CD14-positive monocyte (primary cell): ENCODE results near the gene POLD3. TPM values are rescaled to one million over a fixed set of nuclear protein-coding genes. Genes with fewer than 3 reads are reported as not detected.

Experiments
- DNase-seq, 3 donors: peaks; one replicate each; pipeline ENCODE4 v3.0.0-alpha.2; 2011 to 2022
- H2AFZ ChIP-seq: 2 replicates; pipeline ENCODE4 v1.6.0; 2012; ENCODE audit warnings: mild to moderate bottlenecking, low read depth, low read length, inconsistent platforms; ENCODE audit not compliant: insufficient read depth, poor library complexity, severe bottlenecking
- H3K27ac ChIP-seq, 2 donors: 1 replicate in 1 of 2; 2 replicates in 1 of 2; pipeline ENCODE4 v1.5.1; 2012 to 2013; ENCODE audit warnings: low read length in 2 of 2, control low read depth in 1 of 2, inconsistent platforms in 1 of 2, low read depth in 1 of 2, mild to moderate bottlenecking in 1 of 2
- H3K27me3 ChIP-seq, 2 donors: one replicate each; pipeline versions ENCODE4 v1.6.0 to v1.6.1; 2011 to 2013; ENCODE audit warnings: low read length in 2 of 2; ENCODE audit not compliant: control insufficient read depth in 2 of 2, insufficient read depth in 2 of 2
- H3K36me3 ChIP-seq, 2 donors: replicated peaks in 1 of 2; 1 replicate in 1 of 2; 2 replicates in 1 of 2; pipeline versions ENCODE4 v1.5.1 to v1.6.1; 2012 to 2013; ENCODE audit warnings: low read length in 2 of 2, control low read depth in 1 of 2, inconsistent platforms in 1 of 2, mild to moderate bottlenecking in 1 of 2; ENCODE audit not compliant: insufficient read depth in 2 of 2, control insufficient read depth in 1 of 2
- H3K4me1 ChIP-seq, 2 donors: 1 replicate in 1 of 2; 2 replicates in 1 of 2; pipeline versions ENCODE4 v1.5.1 to v1.6.1; 2012 to 2013; ENCODE audit warnings: low read length in 2 of 2, control low read depth in 1 of 2, inconsistent platforms in 1 of 2, mild to moderate bottlenecking in 1 of 2, moderate library complexity in 1 of 2; ENCODE audit not compliant: insufficient read depth in 2 of 2, control insufficient read depth in 1 of 2
- H3K4me2 ChIP-seq: replicated peaks from 2 replicates; pipeline ENCODE3; 2012; ENCODE audit warnings: low read length, moderate library complexity, mild to moderate bottlenecking; ENCODE audit not compliant: poor library complexity, severe bottlenecking; ENCODE audit errors: extremely low read depth
- H3K4me3 ChIP-seq, 3 experiments: fragments of 200-600 bp in 1 of 3; sonication (generic) in 1 of 3; replicated peaks in 1 of 3; 1 replicate in 2 of 3; 2 replicates in 1 of 3; pipeline ENCODE4 v1.5.1; 2011 to 2013; ENCODE audit warnings: low read length in 3 of 3, mild to moderate bottlenecking in 3 of 3, control low read depth in 2 of 3, low read depth in 2 of 3, inconsistent platforms in 1 of 3, moderate library complexity in 1 of 3
- H3K79me2 ChIP-seq: 2 replicates; pipeline ENCODE4 v1.6.0; 2012; ENCODE audit warnings: mild to moderate bottlenecking, control low read depth, inconsistent platforms, low read length, moderate library complexity; ENCODE audit not compliant: insufficient read depth
- H3K9ac ChIP-seq: 2 replicates; pipeline ENCODE4 v1.6.0; 2017; ENCODE audit warnings: low read length, mild to moderate bottlenecking; ENCODE audit not compliant: insufficient read depth, poor library complexity, severe bottlenecking
- H3K9me3 ChIP-seq, 2 donors: replicated peaks in 1 of 2; 1 replicate in 1 of 2; 2 replicates in 1 of 2; pipeline versions ENCODE4 v1.5.1 to v1.6.1; 2012 to 2013; ENCODE audit warnings: low read length in 2 of 2, control low read depth in 1 of 2; ENCODE audit not compliant: control insufficient read depth in 1 of 2, insufficient read depth in 1 of 2
- H4K20me1 ChIP-seq: 2 replicates; pipeline ENCODE4 v1.6.0; 2012; ENCODE audit warnings: mild to moderate bottlenecking, low read length, control low read depth, moderate library complexity; ENCODE audit not compliant: insufficient read depth
- H3K27ac Mint-ChIP-seq, 7 donors: one replicate each; pipeline ENCODE4 v1.8.0; 2020; ENCODE audit warnings: mild to moderate bottlenecking in 7 of 7, mixed read lengths in 7 of 7, moderate library complexity in 6 of 7, inconsistent platforms in 2 of 7
- H3K27me3 Mint-ChIP-seq, 3 donors: one replicate each; pipeline ENCODE4 v1.8.0; 2021 to 2022; ENCODE audit warnings: low read depth in 3 of 3, mild to moderate bottlenecking in 3 of 3, mixed read lengths in 3 of 3, moderate library complexity in 3 of 3, inconsistent platforms in 1 of 3
- H3K36me3 Mint-ChIP-seq, 2 donors: one replicate each; pipeline ENCODE4 v1.8.0; 2020; ENCODE audit warnings: mixed read lengths in 2 of 2, inconsistent platforms in 1 of 2, mild to moderate bottlenecking in 1 of 2
- H3K4me1 Mint-ChIP-seq: one replicate; pipeline ENCODE4 v1.8.0; 2020; ENCODE audit warnings: mild to moderate bottlenecking, mixed read lengths
- H3K4me3 Mint-ChIP-seq, 2 donors: one replicate each; pipeline ENCODE4 v1.8.0; 2020; ENCODE audit warnings: mild to moderate bottlenecking in 2 of 2, mixed read lengths in 2 of 2, moderate library complexity in 1 of 2
- H3K9me3 Mint-ChIP-seq, 7 donors: one replicate each; pipeline ENCODE4 v1.8.0; 2020 to 2022; ENCODE audit warnings: mixed read lengths in 7 of 7, mild to moderate bottlenecking in 6 of 7, moderate library complexity in 6 of 7, inconsistent platforms in 2 of 7
- WGBS: methylation state at CpG from one replicate; pipeline ENCODE4 v1.1.5; 2013; ENCODE audit warnings: missing lambda C conversion rate; ENCODE audit not compliant: insufficient coverage; 5-methylcytosine and 5-hydroxymethylcytosine counted together
- intact Hi-C, 2 donors: fragments of 100-400 bp; cut with micrococcal nuclease; formaldehyde crosslinking; loops; one replicate each; pipeline versions ENCODE4 v1.15.0 to v1.15.1; 2023
- polyA plus RNA-seq, 3 donors: library from polyadenylated mRNA; depleted of rRNA in 1 of 3; unstranded in 2 of 3; stranded (reverse) in 1 of 3; fragments of 300-500 nt in 2 of 3; fragments of >200 nt in 1 of 3; fragmentation: Illumina TruSeq in 2 of 3; gene quantifications; 1 replicate in 2 of 3; 2 replicates in 1 of 3; pipeline ENCODE4 v1.2.3, GENCODE V29; 2012 to 2021
- TF ChIP-seq, protein P1 (sequence below): fragments of 200-600 bp; IDR thresholded peaks from one replicate; pipeline ENCODE4 v1.8.0; 2022; ENCODE audit warnings: antibody characterized with exemption, mild to moderate bottlenecking

The POLD3 gene
- polyA plus RNA-seq, 3 donors = 11.3 to 29.9 (median 26.2) TPM

DNA sequence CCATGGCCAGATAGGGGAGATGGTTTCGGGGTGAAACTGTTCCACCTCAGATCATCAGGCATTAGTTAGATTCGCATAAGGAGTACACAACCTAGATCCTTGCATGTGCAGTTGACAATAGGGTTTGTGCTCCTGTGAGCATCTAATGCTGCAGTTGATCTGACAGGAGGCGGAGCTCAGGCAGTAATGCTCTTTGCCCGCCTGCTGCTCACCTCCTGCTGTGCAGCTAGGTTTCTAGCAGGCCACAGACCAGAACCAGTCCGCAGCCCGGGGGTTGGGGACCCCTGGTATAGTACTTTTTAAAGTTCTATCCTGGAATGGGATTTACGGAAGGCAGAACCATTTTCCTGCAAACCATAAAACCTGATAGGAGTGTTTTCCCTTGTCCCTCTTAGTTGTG is 54.6 kb downstream of the POLD3 start:
- Histone ChIP-seq H2AFZ (no peak overlapping the region), H3K36me3 (peaks cover 67 to 100% of the 10 kb centered on the region in 2 donors), H3K4me1 (no peaks in the 10 kb centered on the region), H3K79me2 (no peaks in the 10 kb centered on the region), H3K27ac (no peak overlapping the region), H3K4me3 (no peak overlapping the region), H3K4me2 (no peak overlapping the region), H3K9me3 (no peaks in the 10 kb centered on the region), H4K20me1 (no peaks in the 10 kb centered on the region), H3K27me3 (no peaks in the 10 kb centered on the region), H3K9ac (no peak overlapping the region)
- TF ChIP-seq, protein P1, sequence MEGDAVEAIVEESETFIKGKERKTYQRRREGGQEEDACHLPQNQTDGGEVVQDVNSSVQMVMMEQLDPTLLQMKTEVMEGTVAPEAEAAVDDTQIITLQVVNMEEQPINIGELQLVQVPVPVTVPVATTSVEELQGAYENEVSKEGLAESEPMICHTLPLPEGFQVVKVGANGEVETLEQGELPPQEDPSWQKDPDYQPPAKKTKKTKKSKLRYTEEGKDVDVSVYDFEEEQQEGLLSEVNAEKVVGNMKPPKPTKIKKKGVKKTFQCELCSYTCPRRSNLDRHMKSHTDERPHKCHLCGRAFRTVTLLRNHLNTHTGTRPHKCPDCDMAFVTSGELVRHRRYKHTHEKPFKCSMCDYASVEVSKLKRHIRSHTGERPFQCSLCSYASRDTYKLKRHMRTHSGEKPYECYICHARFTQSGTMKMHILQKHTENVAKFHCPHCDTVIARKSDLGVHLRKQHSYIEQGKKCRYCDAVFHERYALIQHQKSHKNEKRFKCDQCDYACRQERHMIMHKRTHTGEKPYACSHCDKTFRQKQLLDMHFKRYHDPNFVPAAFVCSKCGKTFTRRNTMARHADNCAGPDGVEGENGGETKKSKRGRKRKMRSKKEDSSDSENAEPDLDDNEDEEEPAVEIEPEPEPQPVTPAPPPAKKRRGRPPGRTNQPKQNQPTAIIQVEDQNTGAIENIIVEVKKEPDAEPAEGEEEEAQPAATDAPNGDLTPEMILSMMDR = no peak
- no peak overlapping the region for H3K27ac Mint-ChIP-seq
- H3K4me3 Mint-ChIP-seq = no peak overlapping the region
- no peaks in the 10 kb centered on the region for H3K27me3 Mint-ChIP-seq
- 96% methylated on average over 4 of the region's 7 CpGs for WGBS
- no peaks in the 10 kb centered on the region for H3K4me1 Mint-ChIP-seq
- intact Hi-C loops = no loop called here
- no peak for DNase-seq
- H3K9me3 Mint-ChIP-seq = no peaks in the 10 kb centered on the region
- peaks cover 67 to 76% of the 10 kb centered on the region in 2 donors for H3K36me3 Mint-ChIP-seq

DNA sequence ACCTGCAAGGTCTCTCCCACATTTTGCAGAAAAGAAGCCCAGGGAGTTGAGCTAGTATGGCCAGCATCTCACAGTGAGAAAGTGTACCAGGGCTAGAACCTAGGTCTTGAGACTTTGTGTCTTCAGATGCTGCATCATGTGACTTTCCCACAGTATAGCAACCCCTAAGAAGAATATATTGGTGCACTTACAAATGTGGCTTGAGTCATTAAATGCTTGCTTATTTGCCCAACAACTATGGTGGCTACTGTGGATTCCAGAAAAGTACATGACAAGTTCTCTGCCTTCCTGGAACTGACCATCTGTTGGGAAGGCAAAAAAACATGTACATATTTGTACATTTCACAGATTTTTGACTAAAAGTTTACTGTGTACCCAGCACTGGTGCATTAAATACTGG is 55.0 kb downstream of the POLD3 start:
- Mint-ChIP-seq H3K36me3 (peaks cover 64 to 75% of the 10 kb centered on the region in 2 donors), H3K4me1 (no peaks in the 10 kb centered on the region), H3K27ac (no peak overlapping the region), H3K27me3 (no peaks in the 10 kb centered on the region), H3K4me3 (no peak overlapping the region), H3K9me3 (no peaks in the 10 kb centered on the region)
- DNase-seq = no peak
- Histone ChIP-seq H3K4me1 (no peaks in the 10 kb centered on the region), H3K79me2 (no peaks in the 10 kb centered on the region), H3K27me3 (no peaks in the 10 kb centered on the region), H3K9me3 (no peaks in the 10 kb centered on the region), H3K27ac (no peak overlapping the region), H4K20me1 (no peaks in the 10 kb centered on the region), H3K4me3 (no peak overlapping the region), H3K9ac (no peak overlapping the region), H3K4me2 (no peak overlapping the region), H3K36me3 (peaks cover 64 to 100% of the 10 kb centered on the region in 2 donors), H2AFZ (no peak overlapping the region)
- TF ChIP-seq, protein P1 = no peak
- intact Hi-C loops = no loop called here
